ENCODE measurements around the gene MRPL33.

The MRPL33 gene

GRCh38 chr2:27808418-27808817, 36.9 kb downstream of the MRPL33 start:
- Mint-ChIP-seq H3K4me1 (no peaks in the 10 kb centered on the region), H3K4me3 (no peak overlapping the region), H3K27me3 (no peaks in the 10 kb centered on the region), H3K9me3 (no peaks in the 10 kb centered on the region), H3K36me3 (ENCODE audit: insufficient read depth) (peaks cover 2% of the 10 kb centered on the region), H3K27ac (ENCODE audit: low read depth) (no peak overlapping the region)
- DNase-seq (ENCODE audit: low spot score in 2 of 2) (no peak), ATAC-seq (replicated peaks; ENCODE audit: extremely low read depth, poor library complexity, severe bottlenecking) (no peak)

- no peak for ATAC-seq (replicated peaks; ENCODE audit: extremely low read depth, poor library complexity, severe bottlenecking)
- H3K4me1 Mint-ChIP-seq: no peaks in the 10 kb centered on the region
- H3K27ac Mint-ChIP-seq (ENCODE audit: low read depth): no peak overlapping the region
- H3K9me3 Mint-ChIP-seq: no peaks in the 10 kb centered on the region
- no peak for DNase-seq (ENCODE audit: low spot score in 2 of 2)
- no peaks in the 10 kb centered on the region for H3K27me3 Mint-ChIP-seq
- H3K4me3 Mint-ChIP-seq: no peak overlapping the region
- H3K36me3 Mint-ChIP-seq (ENCODE audit: insufficient read depth): peaks cover 2% of the 10 kb centered on the region
These were observed 37.5 kb downstream of the MRPL33 start for GRCh38 chr2:27808984-27809383.

- Mint-ChIP-seq H3K27me3 (no peaks in the 10 kb centered on the region), H3K4me3 (no peak overlapping the region), H3K9me3 (no peaks in the 10 kb centered on the region), H3K36me3 (ENCODE audit: insufficient read depth) (peaks cover 2% of the 10 kb centered on the region), H3K4me1 (no peaks in the 10 kb centered on the region), H3K27ac (ENCODE audit: low read depth) (no peak overlapping the region)
- no peak for DNase-seq (ENCODE audit: low spot score in 2 of 2)
- ATAC-seq (replicated peaks; ENCODE audit: extremely low read depth, poor library complexity, severe bottlenecking): no peak
These were observed 38.3 kb downstream of the MRPL33 start for GRCh38 chr2:27809761-27810241.

- Mint-ChIP-seq H3K9me3 (no peaks in the 10 kb centered on the region), H3K36me3 (ENCODE audit: insufficient read depth) (no peaks in the 10 kb centered on the region), H3K4me1 (no peaks in the 10 kb centered on the region), H3K4me3 (no peak overlapping the region), H3K27ac (ENCODE audit: low read depth) (no peak overlapping the region), H3K27me3 (no peaks in the 10 kb centered on the region)
- ATAC-seq (replicated peaks; ENCODE audit: extremely low read depth, poor library complexity, severe bottlenecking): no peak
- DNase-seq (ENCODE audit: low spot score in 2 of 2): no peak
These were observed 38.9 kb downstream of the MRPL33 start for GRCh38 chr2:27810455-27810854.

- no peak for DNase-seq (ENCODE audit: low spot score in 2 of 2)
- no peak overlapping the region for H3K27ac Mint-ChIP-seq (ENCODE audit: low read depth)
- H3K4me1 Mint-ChIP-seq: no peaks in the 10 kb centered on the region
- no peak for ATAC-seq (replicated peaks; ENCODE audit: extremely low read depth, poor library complexity, severe bottlenecking)
- no peak overlapping the region for H3K4me3 Mint-ChIP-seq
- no peaks in the 10 kb centered on the region for H3K36me3 Mint-ChIP-seq (ENCODE audit: insufficient read depth)
- no peaks in the 10 kb centered on the region for H3K27me3 Mint-ChIP-seq
- H3K9me3 Mint-ChIP-seq: no peaks in the 10 kb centered on the region
These were observed 40.2 kb downstream of the MRPL33 start for GRCh38 chr2:27811768-27812167.

GRCh38 chr2:27814758-27815157, 43.2 kb downstream of the MRPL33 start:
- Mint-ChIP-seq H3K4me3 (no peak overlapping the region), H3K27ac (ENCODE audit: low read depth) (no peak overlapping the region), H3K9me3 (no peaks in the 10 kb centered on the region), H3K36me3 (ENCODE audit: insufficient read depth) (no peaks in the 10 kb centered on the region), H3K4me1 (no peaks in the 10 kb centered on the region), H3K27me3 (no peaks in the 10 kb centered on the region)
- ATAC-seq (replicated peaks; ENCODE audit: extremely low read depth, poor library complexity, severe bottlenecking): no peak
- no peak for DNase-seq (ENCODE audit: low spot score in 2 of 2)

- H3K4me1 Mint-ChIP-seq: no peaks in the 10 kb centered on the region
- no peak overlapping the region for H3K4me3 Mint-ChIP-seq
- H3K27ac Mint-ChIP-seq (ENCODE audit: low read depth): no peak overlapping the region
- H3K27me3 Mint-ChIP-seq: no peaks in the 10 kb centered on the region
- no peaks in the 10 kb centered on the region for H3K36me3 Mint-ChIP-seq (ENCODE audit: insufficient read depth)
- ATAC-seq (replicated peaks; ENCODE audit: extremely low read depth, poor library complexity, severe bottlenecking): no peak
- H3K9me3 Mint-ChIP-seq: no peaks in the 10 kb centered on the region
- DNase-seq (ENCODE audit: low spot score in 2 of 2): no peak
These were observed 44.4 kb downstream of the MRPL33 start for GRCh38 chr2:27815860-27816438.

GRCh38 chr2:27822049-27822448, 50.5 kb downstream of the MRPL33 start:
- Mint-ChIP-seq H3K9me3 (peaks cover 11% of the 10 kb centered on the region), H3K36me3 (ENCODE audit: insufficient read depth) (peaks cover 1% of the 10 kb centered on the region), H3K27ac (ENCODE audit: low read depth) (no peak overlapping the region), H3K27me3 (no peaks in the 10 kb centered on the region), H3K4me3 (no peak overlapping the region), H3K4me1 (no peaks in the 10 kb centered on the region)
- ATAC-seq (replicated peaks; ENCODE audit: extremely low read depth, poor library complexity, severe bottlenecking): no peak
- no peak for DNase-seq (ENCODE audit: low spot score in 2 of 2)

- H3K27me3 Mint-ChIP-seq: no peaks in the 10 kb centered on the region
- H3K27ac Mint-ChIP-seq (ENCODE audit: low read depth): no peak overlapping the region
- no peaks in the 10 kb centered on the region for H3K4me1 Mint-ChIP-seq
- H3K36me3 Mint-ChIP-seq (ENCODE audit: insufficient read depth): peaks cover 1% of the 10 kb centered on the region
- no peak overlapping the region for H3K4me3 Mint-ChIP-seq
- DNase-seq (ENCODE audit: low spot score in 2 of 2): no peak
- no peak for ATAC-seq (replicated peaks; ENCODE audit: extremely low read depth, poor library complexity, severe bottlenecking)
- peaks cover 11% of the 10 kb centered on the region for H3K9me3 Mint-ChIP-seq
These were observed 51.6 kb downstream of the MRPL33 start for GRCh38 chr2:27823135-27823534.

GRCh38 chr2:27823569-27823968, 52.0 kb downstream of the MRPL33 start:
- Mint-ChIP-seq H3K27ac (ENCODE audit: low read depth) (no peak overlapping the region), H3K27me3 (no peaks in the 10 kb centered on the region), H3K4me3 (no peak overlapping the region), H3K9me3 (peaks cover 11% of the 10 kb centered on the region), H3K4me1 (no peaks in the 10 kb centered on the region), H3K36me3 (ENCODE audit: insufficient read depth) (peaks cover 1% of the 10 kb centered on the region)
- no peak for ATAC-seq (replicated peaks; ENCODE audit: extremely low read depth, poor library complexity, severe bottlenecking)
- no peak for DNase-seq (ENCODE audit: low spot score in 2 of 2)

- no peaks in the 10 kb centered on the region for H3K4me1 Mint-ChIP-seq
These were observed 52.9 kb downstream of the MRPL33 start for GRCh38 chr2:27824401-27824800.

GRCh38 chr2:27828305-27828704, 56.8 kb downstream of the MRPL33 start:
- Mint-ChIP-seq H3K27me3 (no peaks in the 10 kb centered on the region), H3K4me1 (no peaks in the 10 kb centered on the region), H3K9me3 (peaks cover 11% of the 10 kb centered on the region), H3K27ac (ENCODE audit: low read depth) (no peak overlapping the region), H3K36me3 (ENCODE audit: insufficient read depth) (peaks cover 1% of the 10 kb centered on the region), H3K4me3 (no peak overlapping the region)
- DNase-seq (ENCODE audit: low spot score in 2 of 2) (no peak), ATAC-seq (replicated peaks; ENCODE audit: extremely low read depth, poor library complexity, severe bottlenecking) (no peak)

More at GRCh38 chr2:27824401-27824800, 52.9 kb downstream of the MRPL33 start:
- H3K4me3 Mint-ChIP-seq: no peak overlapping the region
- no peak overlapping the region for H3K27ac Mint-ChIP-seq (ENCODE audit: low read depth)
- peaks cover 1% of the 10 kb centered on the region for H3K36me3 Mint-ChIP-seq (ENCODE audit: insufficient read depth)
- no peaks in the 10 kb centered on the region for H3K27me3 Mint-ChIP-seq
- DNase-seq (ENCODE audit: low spot score in 2 of 2): no peak
- H3K9me3 Mint-ChIP-seq: peaks cover 11% of the 10 kb centered on the region
- no peak for ATAC-seq (replicated peaks; ENCODE audit: extremely low read depth, poor library complexity, severe bottlenecking)

Measured in central memory CD8-positive, alpha-beta T cell (primary cell).